ENCODE data around the gene XRCC1.

DNA sequence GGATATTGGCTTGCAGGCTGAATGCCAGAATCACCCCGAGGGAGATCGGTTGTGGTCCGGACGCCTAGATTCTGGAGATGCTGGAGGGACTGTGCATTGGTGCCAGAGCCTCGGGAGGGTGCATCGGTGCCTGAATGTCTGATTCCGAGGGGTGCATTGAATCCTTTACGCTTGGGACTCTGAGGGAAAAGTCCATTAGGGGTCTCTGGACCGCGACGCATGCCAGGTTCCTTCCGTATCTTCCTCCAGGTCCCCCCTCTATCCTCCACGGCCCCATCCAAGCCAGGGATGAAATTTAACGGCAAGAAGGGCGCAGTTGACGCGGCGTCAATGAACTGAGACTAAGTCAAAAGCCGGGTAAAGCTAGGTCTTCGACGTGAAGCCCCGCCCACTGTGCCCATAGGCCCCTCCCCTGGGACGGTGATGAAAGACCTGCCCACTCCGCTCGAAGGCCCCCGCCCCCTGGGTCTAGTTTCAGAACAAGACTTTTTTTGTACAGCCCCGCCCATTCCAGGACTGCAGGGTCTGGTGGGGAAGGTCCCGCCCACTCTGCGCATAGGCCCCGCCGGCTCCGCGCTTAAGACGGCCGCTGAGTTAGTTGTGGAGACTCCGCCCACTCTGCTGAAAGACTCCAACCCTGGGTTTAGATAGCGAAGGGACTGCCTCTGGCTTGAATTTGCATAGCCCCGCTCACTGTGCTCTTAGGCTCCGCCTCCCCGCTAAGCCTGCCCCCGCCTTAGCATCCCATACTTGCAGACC, 41.6 kb downstream of the XRCC1 start:
- TF ChIP-seq, protein P1, sequence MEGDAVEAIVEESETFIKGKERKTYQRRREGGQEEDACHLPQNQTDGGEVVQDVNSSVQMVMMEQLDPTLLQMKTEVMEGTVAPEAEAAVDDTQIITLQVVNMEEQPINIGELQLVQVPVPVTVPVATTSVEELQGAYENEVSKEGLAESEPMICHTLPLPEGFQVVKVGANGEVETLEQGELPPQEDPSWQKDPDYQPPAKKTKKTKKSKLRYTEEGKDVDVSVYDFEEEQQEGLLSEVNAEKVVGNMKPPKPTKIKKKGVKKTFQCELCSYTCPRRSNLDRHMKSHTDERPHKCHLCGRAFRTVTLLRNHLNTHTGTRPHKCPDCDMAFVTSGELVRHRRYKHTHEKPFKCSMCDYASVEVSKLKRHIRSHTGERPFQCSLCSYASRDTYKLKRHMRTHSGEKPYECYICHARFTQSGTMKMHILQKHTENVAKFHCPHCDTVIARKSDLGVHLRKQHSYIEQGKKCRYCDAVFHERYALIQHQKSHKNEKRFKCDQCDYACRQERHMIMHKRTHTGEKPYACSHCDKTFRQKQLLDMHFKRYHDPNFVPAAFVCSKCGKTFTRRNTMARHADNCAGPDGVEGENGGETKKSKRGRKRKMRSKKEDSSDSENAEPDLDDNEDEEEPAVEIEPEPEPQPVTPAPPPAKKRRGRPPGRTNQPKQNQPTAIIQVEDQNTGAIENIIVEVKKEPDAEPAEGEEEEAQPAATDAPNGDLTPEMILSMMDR (IDR thresholded peaks at IDR 0.05): no peak
- peak in 1 of 2 donors; percentile 16 for TF ChIP-seq POLR2A (IDR thresholded peaks at IDR 0.05)
